GM06990 (cell line): ENCODE measurements around the gene TGFBR3.

Source experiments
- DNase-seq: peaks from one replicate; pipeline ENCODE4 v3.0.0-alpha.2; 2011; ENCODE audit not compliant: insufficient read length; ENCODE audit errors: extremely low read depth
- H3K27me3 ChIP-seq: replicated peaks from 2 replicates; pipeline ENCODE4 v1.6.0; 2011; ENCODE audit warnings: low read length; ENCODE audit not compliant: control insufficient read depth, insufficient read depth
- H3K36me3 ChIP-seq: 2 replicates; pipeline ENCODE4 v1.5.1; 2011; ENCODE audit warnings: low read length; ENCODE audit not compliant: control insufficient read depth, insufficient read depth
- H3K4me3 ChIP-seq: replicated peaks from 2 replicates; pipeline ENCODE4 v1.5.1; 2011; ENCODE audit warnings: low read depth, mild to moderate bottlenecking, control low read depth, low read length
- CTCF ChIP-seq: IDR thresholded peaks from 2 replicates; pipeline ENCODE4 v1.5.1; 2011; ENCODE audit warnings: low read length, control low read depth, mild to moderate bottlenecking, inconsistent platforms; ENCODE audit not compliant: insufficient read depth, poor library complexity, severe bottlenecking

Gene TGFBR3

GRCh38 chr1:91707890-91708218, 178.1 kb downstream of the TGFBR3 start:
- H3K4me3 ChIP-seq = no peak overlapping the region
- peaks cover 6% of the 10 kb centered on the region for H3K36me3 ChIP-seq
- no peak for TF ChIP-seq CTCF
- no peaks in the 10 kb centered on the region for H3K27me3 ChIP-seq
- DNase-seq = no peak

DNA sequence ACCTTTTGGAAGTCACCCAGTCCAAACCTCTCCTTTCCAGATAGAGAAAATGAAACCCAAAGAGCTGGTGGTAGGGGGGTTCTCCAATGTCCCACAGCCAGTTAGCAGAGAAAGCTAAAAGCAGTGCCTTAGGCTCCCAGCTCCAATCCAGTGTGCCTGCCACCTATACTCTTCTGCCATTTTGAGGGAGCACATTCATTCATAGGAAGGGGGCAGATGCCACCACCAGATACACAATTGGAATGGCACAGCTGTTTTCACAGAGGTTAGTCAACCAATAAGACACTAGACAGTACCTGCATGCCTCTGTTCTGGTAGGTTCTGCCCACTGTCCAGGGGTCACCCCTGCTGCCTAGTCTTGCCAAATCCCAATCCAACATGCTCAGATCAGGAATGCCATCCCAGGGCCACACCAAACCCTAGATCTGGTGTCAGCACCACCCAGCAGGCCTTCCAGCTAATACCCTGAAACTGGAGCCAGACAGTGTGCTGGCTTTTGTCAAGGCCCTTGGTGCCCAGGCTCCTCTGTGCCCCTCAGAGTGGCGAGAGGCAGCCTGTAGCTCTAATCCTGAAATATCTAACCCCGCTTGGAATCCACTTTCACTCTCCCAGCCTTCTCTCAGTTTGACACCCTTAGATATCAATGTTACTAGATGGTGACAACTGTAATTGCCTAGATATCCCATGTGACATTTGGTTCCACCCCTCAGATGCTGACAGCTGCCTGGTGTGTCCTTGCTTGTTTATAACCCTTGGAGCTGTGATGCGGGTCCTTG, 178.6 kb downstream of the TGFBR3 start:
- no peak for TF ChIP-seq CTCF
- DNase-seq = no peak
- Histone ChIP-seq H3K36me3 (peaks cover 6% of the 10 kb centered on the region), H3K27me3 (no peaks in the 10 kb centered on the region), H3K4me3 (no peak overlapping the region)

- Histone ChIP-seq H3K36me3 (peaks cover 6% of the 10 kb centered on the region), H3K4me3 (no peak overlapping the region), H3K27me3 (no peaks in the 10 kb centered on the region)
- no peak for TF ChIP-seq CTCF
- DNase-seq = no peak
Measured at GRCh38 chr1:91706140-91706957, 179.6 kb downstream of the TGFBR3 start.

GRCh38 chr1:91704746-91705145, 181.2 kb downstream of the TGFBR3 start:
- TF ChIP-seq CTCF = no peak
- H3K4me3 ChIP-seq = no peak overlapping the region
- no peak for DNase-seq

GRCh38 chr1:91703095-91703494, 182.9 kb downstream of the TGFBR3 start:
- DNase-seq = no peak
- Histone ChIP-seq H3K36me3 (peaks cover 6% of the 10 kb centered on the region), H3K4me3 (no peak overlapping the region), H3K27me3 (no peaks in the 10 kb centered on the region)
- no peak for TF ChIP-seq CTCF

More at GRCh38 chr1:91704746-91705145, 181.2 kb downstream of the TGFBR3 start:
- no peaks in the 10 kb centered on the region for H3K27me3 ChIP-seq
- H3K36me3 ChIP-seq = peaks cover 6% of the 10 kb centered on the region
